CD4-positive, alpha-beta T cell (primary cell): ENCODE results near the gene ARSK. TPM values are rescaled to one million over a fixed set of nuclear protein-coding genes. Genes with fewer than 3 reads are reported as not detected.

ENCODE experiments used
- ATAC-seq: fragments of 200-7000 bp; cut with Tn5 transposase; one replicate; pipeline ENCODE4 v1.10.0; 2022; ENCODE audit warnings: mild to moderate bottlenecking; ENCODE audit not compliant: poor library complexity
- CTCF ChIA-PET: fragments of 350-600 bp; sonication (Branson Sonifier 250); formaldehyde crosslinking; loops from one replicate; lab custom pipeline; 2021; ENCODE audit warnings: antibody characterized with exemption, inconsistent platforms; lab: Charles Lee
- POLR2A ChIA-PET: fragments of 350-600 bp; sonication (Branson Sonifier 250); formaldehyde crosslinking; loops from one replicate; lab custom pipeline; 2021; ENCODE audit warnings: antibody characterized with exemption, inconsistent platforms; lab: Charles Lee
- DNase-seq, 14 experiments: peaks; one replicate each; pipeline ENCODE4 v3.0.0-alpha.2; 2013 to 2020; ENCODE audit warnings: mixed read lengths in 2 of 14
- H3K27ac ChIP-seq, 2 donors: one replicate each; pipeline versions ENCODE4 v1.5.1 to v1.7.0; 2013; ENCODE audit warnings: low read length in 2 of 2, low read depth in 1 of 2, mild to moderate bottlenecking in 1 of 2
- H3K27me3 ChIP-seq, 2 experiments: 1 replicate in 1 of 2; 2 replicates in 1 of 2; pipeline versions ENCODE4 v1.6.1 to v1.7.0; 2013; ENCODE audit warnings: low read length in 2 of 2, control low read depth in 1 of 2, mild to moderate bottlenecking in 1 of 2, moderate library complexity in 1 of 2; ENCODE audit not compliant: insufficient read depth in 2 of 2, control insufficient read depth in 1 of 2
- H3K36me3 ChIP-seq: one replicate; pipeline ENCODE4 v1.6.1; 2013; ENCODE audit warnings: low read length, control low read depth; ENCODE audit not compliant: insufficient read depth
- H3K4me1 ChIP-seq: one replicate; pipeline ENCODE4 v1.6.1; 2013; ENCODE audit warnings: low read length, control low read depth; ENCODE audit not compliant: insufficient read depth
- H3K4me3 ChIP-seq: one replicate; pipeline ENCODE4 v1.5.1; 2013; ENCODE audit warnings: mild to moderate bottlenecking, low read length, moderate library complexity
- H3K9me3 ChIP-seq, 2 experiments: 1 replicate in 1 of 2; 2 replicates in 1 of 2; pipeline versions ENCODE4 v1.6.1 to v1.7.0; 2013; ENCODE audit warnings: low read length in 2 of 2, mild to moderate bottlenecking in 2 of 2, control low read depth in 1 of 2, moderate library complexity in 1 of 2; ENCODE audit not compliant: control insufficient read depth in 1 of 2, insufficient read depth in 1 of 2
- H3K27ac Mint-ChIP-seq: one replicate; pipeline ENCODE4 v1.8.0; 2020; ENCODE audit warnings: mixed read lengths
- H3K27me3 Mint-ChIP-seq: one replicate; pipeline ENCODE4 v1.8.0; 2021; ENCODE audit warnings: mixed read lengths
- H3K36me3 Mint-ChIP-seq: one replicate; pipeline ENCODE4 v1.8.0; 2021; ENCODE audit warnings: low read depth, mixed read lengths
- H3K4me1 Mint-ChIP-seq: one replicate; pipeline ENCODE4 v1.8.0; 2021; ENCODE audit warnings: low read depth, mixed read lengths
- H3K4me3 Mint-ChIP-seq: one replicate; pipeline ENCODE4 v1.8.0; 2020; ENCODE audit warnings: mild to moderate bottlenecking, mixed read lengths
- H3K9me3 Mint-ChIP-seq: one replicate; pipeline ENCODE4 v1.8.0; 2020; ENCODE audit warnings: mixed read lengths
- CTCF ChIP-seq: fragments of 200-600 bp; IDR thresholded peaks from one replicate; pipeline ENCODE4 v1.8.0; 2022; ENCODE audit warnings: antibody characterized with exemption, mild to moderate bottlenecking
- intact Hi-C, 2 experiments: fragments of 100-400 bp; cut with DNase I in 1 of 2; cut with micrococcal nuclease in 1 of 2; formaldehyde crosslinking; loops; one replicate each; pipeline versions ENCODE4 v1.15.1 to v1.9.0; 2023 to 2025; cut with DNase I, micrococcal nuclease
- total RNA-seq, 174 experiments: library from RNA in 2 of 174; stranded (reverse) in 2 of 174; gene quantifications; one replicate each; pipeline ENCODE4 v1.2.3 and lab custom pipeline; 2021 to 2026

ARSK gene
- total RNA-seq, 2 experiments from 2014 or later: 2.2 to 2.7 TPM

GRCh38 chr5:95634081-95634480 lies 79.2 kb downstream of the ARSK start:
- no peak for ATAC-seq
- no peak overlapping the region for H3K27ac ChIP-seq
- peak in 1 of 14 experiments; percentile 25 for DNase-seq
- Mint-ChIP-seq H3K36me3 (no peaks in the 10 kb centered on the region), H3K4me3 (no peak overlapping the region), H3K9me3 (peaks cover 4% of the 10 kb centered on the region), H3K27ac (peak overlapping the region; percentile 67), H3K27me3 (no peaks in the 10 kb centered on the region), H3K4me1 (peaks cover 37% of the 10 kb centered on the region)
- H3K27me3 ChIP-seq: no peaks in the 10 kb centered on the region
- intact Hi-C loops: loop anchor here in 1 of 2 experiments (10.0 kb wide), 1 partner anchor 1171 kb away; the partner anchor contains the start of gene ERAP1
- no peak for TF ChIP-seq CTCF
- H3K9me3 ChIP-seq: no peaks in the 10 kb centered on the region
- ChIA-PET POLR2A (interaction anchor here (1.7 kb wide), 1 partner anchor 12 kb away, joined by 6 read pairs; the partner anchor contains the start of gene RFESD), CTCF (interaction anchor here (1.3 kb wide), 1 partner anchor 11 kb away, joined by 3 read pairs; no protein-coding TSS in a partner anchor)
- peaks cover 19% of the 10 kb centered on the region for H3K4me1 ChIP-seq
- no peak overlapping the region for H3K4me3 ChIP-seq
- H3K36me3 ChIP-seq: no peaks in the 10 kb centered on the region

- Mint-ChIP-seq H3K36me3 (no peaks in the 10 kb centered on the region), H3K27ac (no peak overlapping the region), H3K4me1 (peaks cover 6% of the 10 kb centered on the region), H3K4me3 (no peak overlapping the region), H3K9me3 (no peaks in the 10 kb centered on the region), H3K27me3 (no peaks in the 10 kb centered on the region)
- no peaks in the 10 kb centered on the region for H3K4me1 ChIP-seq
- no peaks in the 10 kb centered on the region for H3K27me3 ChIP-seq
- intact Hi-C loops: loop anchor here in 1 of 2 experiments (10.0 kb wide), 1 partner anchor 1166 kb away; the partner anchor contains the start of gene ERAP1
- TF ChIP-seq CTCF: no peak
- H3K27ac ChIP-seq: no peak overlapping the region
- ChIA-PET CTCF (no interaction called here), POLR2A (no interaction called here)
- H3K4me3 ChIP-seq: no peak overlapping the region
- DNase-seq: no peak
- H3K36me3 ChIP-seq: no peaks in the 10 kb centered on the region
- no peak for ATAC-seq
- no peaks in the 10 kb centered on the region for H3K9me3 ChIP-seq
Measured at GRCh38 chr5:95638632-95639031, 83.7 kb downstream of the ARSK start.

- intact Hi-C loops: no loop called here
- no peak for TF ChIP-seq CTCF
- ATAC-seq: no peak
- no peaks in the 10 kb centered on the region for H3K9me3 Mint-ChIP-seq
- no peaks in the 10 kb centered on the region for H3K27me3 ChIP-seq
- CTCF ChIA-PET: interaction anchor here (1.5 kb wide), 1 partner anchor 140 kb away, joined by 4 read pairs; no protein-coding TSS in a partner anchor
- H3K4me3 ChIP-seq: no peak overlapping the region
- H3K36me3 ChIP-seq: no peaks in the 10 kb centered on the region
- no peak overlapping the region for H3K27ac ChIP-seq
- H3K4me1 Mint-ChIP-seq: peaks cover 23% of the 10 kb centered on the region
- no peaks in the 10 kb centered on the region for H3K9me3 ChIP-seq
- H3K4me1 ChIP-seq: peaks cover 12% of the 10 kb centered on the region
- POLR2A ChIA-PET: interaction anchor here (1.2 to 1.7 kb wide), 2 partner anchors 11 to 19 kb away, joined by 3 to 7 read pairs; no protein-coding TSS in a partner anchor
- H3K4me3 Mint-ChIP-seq: no peak overlapping the region
- H3K27ac Mint-ChIP-seq: no peak overlapping the region
- DNase-seq: no peak
- no peaks in the 10 kb centered on the region for H3K27me3 Mint-ChIP-seq
- H3K36me3 Mint-ChIP-seq: no peaks in the 10 kb centered on the region
Measured at GRCh38 chr5:95641741-95642220, 86.9 kb downstream of the ARSK start.
